Erythroblast (primary cell): ENCODE data around the gene AOPEP.

ENCODE experiments used
- GATA1 ChIP-seq: IDR thresholded peaks from 2 replicates; pipeline ENCODE4 v1.6.1; 2011; ENCODE audit warnings: low read depth, mild to moderate bottlenecking, control low read depth, low read length, moderate library complexity
- POLR2A ChIP-seq: IDR thresholded peaks from 2 replicates; pipeline ENCODE4 v1.6.1; 2011; ENCODE audit warnings: mild to moderate bottlenecking, low read length

GRCh38 chr9:95102572-95102971 is 376.1 kb downstream of the AOPEP start:
- no peak for TF ChIP-seq POLR2A
- TF ChIP-seq GATA1 = no peak
